MCF 10A (cell line): ENCODE results near the gene KIAA0753. TPM values are rescaled to one million over a fixed set of nuclear protein-coding genes. Genes with fewer than 3 reads are reported as not detected.

Source experiments
- BruUV-seq: library from RNA; stranded (reverse); fragments of 400-500 nt; replicated peaks from 2 replicates; lab custom pipeline; 2021; lab: Mats Ljungman, UMichigan
- CTCF ChIA-PET: fragments of 300-600 bp; sonication (Branson Sonifier 250); formaldehyde crosslinking; extraction: SDS; loops from one replicate; lab custom pipeline; 2021; ENCODE audit warnings: antibody characterized with exemption, inconsistent platforms; lab: Yijun Ruan, JAX
- POLR2A ChIA-PET: fragments of 300-600, 350-650 bp; sonication (Branson Sonifier 250); formaldehyde crosslinking; extraction: SDS; loops from one replicate; lab custom pipeline; 2020; ENCODE audit warnings: antibody characterized with exemption, inconsistent platforms; lab: Yijun Ruan, JAX
- DNase-seq: peaks from one replicate; pipeline ENCODE4 v3.0.0-alpha.2; 2018; ENCODE audit not compliant: unreplicated experiment
- H3K27ac Mint-ChIP-seq: one replicate; pipeline ENCODE4 v1.8.0; 2022; ENCODE audit warnings: mild to moderate bottlenecking, low read depth, mixed read lengths; ENCODE audit not compliant: unreplicated experiment
- H3K27me3 Mint-ChIP-seq: one replicate; pipeline ENCODE4 v1.8.0; 2022; ENCODE audit warnings: mixed read lengths; ENCODE audit not compliant: insufficient read depth, unreplicated experiment
- H3K36me3 Mint-ChIP-seq: one replicate; pipeline ENCODE4 v1.8.0; 2022; ENCODE audit warnings: mild to moderate bottlenecking, moderate library complexity, mixed read lengths; ENCODE audit not compliant: insufficient read depth, unreplicated experiment
- H3K4me1 Mint-ChIP-seq: one replicate; pipeline ENCODE4 v1.8.0; 2022; ENCODE audit warnings: mixed read lengths; ENCODE audit not compliant: insufficient read depth, unreplicated experiment
- H3K4me3 Mint-ChIP-seq: one replicate; pipeline ENCODE4 v1.8.0; 2022; ENCODE audit warnings: mild to moderate bottlenecking, moderate library complexity, mixed read lengths; ENCODE audit not compliant: unreplicated experiment
- H3K9me3 Mint-ChIP-seq: one replicate; pipeline ENCODE4 v1.8.0; 2022; ENCODE audit warnings: mixed read lengths; ENCODE audit not compliant: unreplicated experiment
- CTCF ChIP-seq: fragments of 200-600 bp; IDR thresholded peaks from one replicate; pipeline ENCODE4 v1.8.0; 2022; ENCODE audit warnings: antibody characterized with exemption, mild to moderate bottlenecking; ENCODE audit not compliant: unreplicated experiment
- intact Hi-C: fragments of 100-400 bp; cut with micrococcal nuclease; formaldehyde crosslinking; loops from 2 replicates; pipeline ENCODE4 v1.14.1; 2022
- total RNA-seq: library from RNA; stranded (reverse); gene quantifications from 2 replicates; pipeline ENCODE4 v1.2.3, GENCODE V29; 2022

The KIAA0753 gene
- total RNA-seq, 1 experiment from 2014 or later = 22.8 TPM

- Mint-ChIP-seq H3K4me3 (no peak overlapping the region), H3K27ac (no peak overlapping the region), H3K4me1 (peaks cover 18% of the 10 kb centered on the region), H3K27me3 (no peaks in the 10 kb centered on the region), H3K9me3 (no peaks in the 10 kb centered on the region), H3K36me3 (peaks cover 64% of the 10 kb centered on the region)
- DNase-seq = no peak
- no TSS peak for BruUV-seq
- CTCF ChIA-PET = interaction anchor here (0.6 kb wide), 2 partner anchors 296 to 384 kb away, joined by 3 read pairs; no protein-coding TSS in a partner anchor
- no peak for TF ChIP-seq CTCF
- intact Hi-C loops = no loop called here
- POLR2A ChIA-PET = no interaction called here
These were observed 3.1 kb downstream of the KIAA0753 start for GRCh38 chr17:6637458-6637840.

GRCh38 chr17:6636616-6637457, 3.7 kb downstream of the KIAA0753 start:
- intact Hi-C loops = no loop called here
- H3K27ac Mint-ChIP-seq = no peak overlapping the region
- H3K36me3 Mint-ChIP-seq = peaks cover 70% of the 10 kb centered on the region
- no peak for DNase-seq
- ChIA-PET POLR2A (no interaction called here), CTCF (interaction anchor here (0.6 kb wide), 1 partner anchor 297 kb away, joined by 3 read pairs; no protein-coding TSS in a partner anchor)
- H3K27me3 Mint-ChIP-seq = no peaks in the 10 kb centered on the region
- TF ChIP-seq CTCF = no peak
- H3K9me3 Mint-ChIP-seq = no peaks in the 10 kb centered on the region
- no peak overlapping the region for H3K4me3 Mint-ChIP-seq
- H3K4me1 Mint-ChIP-seq = peaks cover 18% of the 10 kb centered on the region
- no TSS peak for BruUV-seq

GRCh38 chr17:6636105-6636504, 4.4 kb downstream of the KIAA0753 start:
- ChIA-PET POLR2A (interaction anchor here (0.6 to 0.8 kb wide), 3 partner anchors 9 to 53 kb away, joined by 3 read pairs; no protein-coding TSS in a partner anchor), CTCF (interaction anchor here (0.7 kb wide), 1 partner anchor 237 kb away, joined by 3 read pairs; no protein-coding TSS in a partner anchor)
- H3K9me3 Mint-ChIP-seq = no peaks in the 10 kb centered on the region
- TF ChIP-seq CTCF = no peak
- peaks cover 70% of the 10 kb centered on the region for H3K36me3 Mint-ChIP-seq
- H3K4me3 Mint-ChIP-seq = no peak overlapping the region
- BruUV-seq = no TSS peak
- H3K4me1 Mint-ChIP-seq = peaks cover 23% of the 10 kb centered on the region
- intact Hi-C loops = no loop called here
- DNase-seq = no peak
- H3K27ac Mint-ChIP-seq = no peak overlapping the region
- H3K27me3 Mint-ChIP-seq = no peaks in the 10 kb centered on the region

- Mint-ChIP-seq H3K27me3 (no peaks in the 10 kb centered on the region), H3K9me3 (no peaks in the 10 kb centered on the region), H3K36me3 (peaks cover 83% of the 10 kb centered on the region), H3K4me1 (peaks cover 17% of the 10 kb centered on the region), H3K4me3 (no peak overlapping the region), H3K27ac (no peak overlapping the region)
- ChIA-PET CTCF (no interaction called here), POLR2A (interaction anchor here (0.8 to 1.6 kb wide), 2 partner anchors 8 to 11 kb away, joined by 3 to 4 read pairs; no protein-coding TSS in a partner anchor)
- intact Hi-C loops = no loop called here
- no peak for TF ChIP-seq CTCF
- DNase-seq = no peak
- BruUV-seq = no TSS peak
These were observed 7.2 kb downstream of the KIAA0753 start for GRCh38 chr17:6633263-6633662.
